Fibroblast of lung (primary cell): ENCODE measurements around the gene KPNA1. TPM values are rescaled to one million over a fixed set of nuclear protein-coding genes. Genes with fewer than 3 reads are reported as not detected.

Experiments used
- DNase-seq, 2 donors: peaks; one replicate each; pipeline versions ENCODE4 v3.0.0 to v3.0.0-alpha.2; 2010; ENCODE audit warnings: low read depth in 2 of 2
- H2AFZ ChIP-seq: 2 replicates; pipeline ENCODE4 v1.5.1; 2012; ENCODE audit warnings: low read length, control low read depth, inconsistent platforms
- H3K27ac ChIP-seq: 2 replicates; pipeline ENCODE4 v1.5.1; 2011; ENCODE audit warnings: low read length, control low read depth; ENCODE audit not compliant: insufficient read depth
- H3K27me3 ChIP-seq: 2 replicates; pipeline ENCODE4 v1.5.1; 2011; ENCODE audit warnings: mild to moderate bottlenecking, low read length; ENCODE audit not compliant: control insufficient read depth, insufficient read depth
- H3K36me3 ChIP-seq: 2 replicates; pipeline ENCODE4 v1.5.1; 2011; ENCODE audit warnings: low read length; ENCODE audit not compliant: control insufficient read depth, insufficient read depth
- H3K4me1 ChIP-seq: 2 replicates; pipeline ENCODE4 v1.5.1; 2011; ENCODE audit warnings: low read length; ENCODE audit not compliant: control insufficient read depth, insufficient read depth; ENCODE audit errors: extremely low read depth
- H3K4me2 ChIP-seq: 2 replicates; pipeline ENCODE4 v1.5.1; 2011; ENCODE audit warnings: low read length, control low read depth; ENCODE audit not compliant: insufficient read depth; ENCODE audit errors: extremely low read depth
- H3K4me3 ChIP-seq, 4 experiments: fragments of 200-600 bp in 1 of 4; sonication (generic) in 1 of 4; replicated peaks in 1 of 4; 2 replicates each; pipeline ENCODE4 v1.5.1; 2011 to 2016; ENCODE audit warnings: low read length in 4 of 4, low read depth in 3 of 4, mild to moderate bottlenecking in 3 of 4, control low read depth in 2 of 4, inconsistent platforms in 1 of 4, mixed read lengths in 1 of 4; ENCODE audit not compliant: insufficient read depth in 1 of 4; ENCODE audit errors: control extremely low read depth in 1 of 4
- H3K79me2 ChIP-seq: 2 replicates; pipeline ENCODE4 v1.5.1; 2012; ENCODE audit warnings: mild to moderate bottlenecking, low read length, inconsistent platforms; ENCODE audit not compliant: control insufficient read depth, insufficient read depth
- H3K9ac ChIP-seq: 2 replicates; pipeline ENCODE4 v1.5.1; 2011; ENCODE audit warnings: mild to moderate bottlenecking, low read length, control low read depth; ENCODE audit not compliant: insufficient read depth
- H3K9me3 ChIP-seq: 2 replicates; pipeline ENCODE4 v1.5.1; 2012; ENCODE audit warnings: low read depth, low read length; ENCODE audit not compliant: control insufficient read depth, insufficient read depth
- H4K20me1 ChIP-seq: 2 replicates; pipeline ENCODE4 v1.5.1; 2011; ENCODE audit warnings: low read length; ENCODE audit not compliant: control insufficient read depth, insufficient read depth; ENCODE audit errors: extremely low read depth
- CTCF ChIP-seq, 2 donors: IDR thresholded peaks in 1 of 2; conservative IDR thresholded peaks in 1 of 2; 1 replicate in 1 of 2; 2 replicates in 1 of 2; pipeline ENCODE4 v1.5.1; 2011 to 2012; ENCODE audit warnings: low read length in 2 of 2, control low read depth in 1 of 2, inconsistent platforms in 1 of 2, low read depth in 1 of 2, mild to moderate bottlenecking in 1 of 2
- EZH2 ChIP-seq: IDR thresholded peaks from 2 replicates; pipeline ENCODE4 v1.5.1; 2012; ENCODE audit warnings: low read length, control low read depth, mild to moderate bottlenecking; ENCODE audit errors: missing control alignments
- polyA plus RNA-seq, 2 donors: library from polyadenylated mRNA; depleted of rRNA in 1 of 2; stranded (reverse) in 1 of 2; unstranded in 1 of 2; fragments of >200 nt; gene quantifications; 2 replicates each; pipeline ENCODE4 v1.2.1, GENCODE V29; 2011 to 2012; ENCODE audit warnings: missing spikeins in 1 of 2
- total RNA-seq: library from RNA; depleted of rRNA; stranded (reverse); fragments of >200 nt; gene quantifications from 2 replicates; pipeline ENCODE4 v1.2.1, GENCODE V29; 2014

KPNA1 gene
- total and polyA plus RNA-seq, 2 donors (not counting 1 experiment from before 2014, with no cell fraction given), result 23.9 to 56.0 TPM

- no peaks in the 10 kb centered on the region for H4K20me1 ChIP-seq
- H3K4me1 ChIP-seq, result peaks cover 3% of the 10 kb centered on the region
- H3K27me3 ChIP-seq, result no peaks in the 10 kb centered on the region
- peaks cover 11% of the 10 kb centered on the region for H3K79me2 ChIP-seq
- TF ChIP-seq CTCF (conservative IDR thresholded peaks at IDR 0.05 in 1 of 2, IDR thresholded peaks at IDR 0.05 in 1 of 2; ENCODE audit: low read depth in 1 of 2, low read length in 2 of 2) (no peak), EZH2 (no peak)
- no peaks in the 10 kb centered on the region for H3K9me3 ChIP-seq
- no peak overlapping the region for H3K9ac ChIP-seq
- no peak for DNase-seq
- no peaks in the 10 kb centered on the region for H3K36me3 ChIP-seq
- H3K4me2 ChIP-seq, result no peak overlapping the region
- H2AFZ ChIP-seq, result no peak overlapping the region
- no peak overlapping the region for H3K4me3 ChIP-seq
- H3K27ac ChIP-seq, result no peak overlapping the region
These were observed 104.6 kb downstream of the KPNA1 start for GRCh38 chr3:122410111-122410510.

DNA sequence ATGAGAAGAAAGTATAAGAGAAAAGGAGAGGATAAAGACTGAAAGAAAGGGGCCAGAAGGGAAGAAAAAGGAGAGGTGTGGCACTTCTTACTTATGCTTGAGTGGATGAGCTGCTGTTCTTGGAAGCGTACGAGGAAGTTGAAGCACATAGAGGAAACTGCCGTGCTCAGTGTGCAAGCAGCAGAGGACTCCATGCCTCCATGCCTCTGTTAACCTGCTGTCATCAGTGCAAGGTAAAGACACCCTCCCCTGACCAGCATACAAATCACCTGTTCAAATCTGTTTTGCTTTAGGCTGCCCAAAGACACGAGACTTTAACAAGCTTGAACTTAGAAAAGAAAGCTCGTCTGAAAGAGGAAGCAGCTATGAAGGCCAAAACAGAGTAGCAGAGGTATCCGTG, 105.3 kb downstream of the KPNA1 start:
- H3K9me3 ChIP-seq, result no peaks in the 10 kb centered on the region
- no peak overlapping the region for H3K4me2 ChIP-seq
- no peak overlapping the region for H3K9ac ChIP-seq
- H3K27ac ChIP-seq, result no peak overlapping the region
- DNase-seq, result no peak
- no peak for TF ChIP-seq CTCF (conservative IDR thresholded peaks at IDR 0.05 in 1 of 2, IDR thresholded peaks at IDR 0.05 in 1 of 2; ENCODE audit: low read depth in 1 of 2, low read length in 2 of 2)
- TF ChIP-seq EZH2, result no peak
- H3K79me2 ChIP-seq, result peaks cover 4% of the 10 kb centered on the region
- H3K27me3 ChIP-seq, result no peaks in the 10 kb centered on the region
- no peaks in the 10 kb centered on the region for H3K4me1 ChIP-seq
- no peaks in the 10 kb centered on the region for H3K36me3 ChIP-seq
- H2AFZ ChIP-seq, result no peak overlapping the region
- H3K4me3 ChIP-seq, result no peak overlapping the region
- H4K20me1 ChIP-seq, result no peaks in the 10 kb centered on the region

DNA sequence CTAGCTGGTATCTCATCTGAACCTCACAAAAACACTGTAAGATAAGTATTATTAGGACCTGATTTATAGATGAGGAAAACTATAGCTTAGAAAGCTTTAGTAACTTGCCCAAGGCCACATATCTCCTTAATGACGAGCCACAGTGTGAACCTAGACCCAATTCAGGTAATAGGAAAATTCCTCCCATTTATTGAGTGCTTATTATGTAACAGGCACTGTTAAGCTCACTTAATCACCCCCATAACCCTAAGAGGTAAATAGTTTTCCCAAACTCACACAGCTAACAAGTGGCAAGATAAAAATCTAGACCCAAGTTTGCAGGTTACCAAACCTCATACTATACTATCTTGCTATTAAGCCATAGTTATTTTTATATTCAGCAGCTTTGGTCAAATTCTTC, 106.8 kb downstream of the KPNA1 start:
- Histone ChIP-seq H3K79me2 (no peaks in the 10 kb centered on the region), H4K20me1 (no peaks in the 10 kb centered on the region), H3K9me3 (no peaks in the 10 kb centered on the region), H3K27ac (no peak overlapping the region), H3K4me3 (no peak overlapping the region), H3K9ac (no peak overlapping the region), H3K4me1 (no peaks in the 10 kb centered on the region), H3K4me2 (no peak overlapping the region), H3K36me3 (no peaks in the 10 kb centered on the region), H2AFZ (no peak overlapping the region), H3K27me3 (no peaks in the 10 kb centered on the region)
- no peak for TF ChIP-seq EZH2
- no peak for TF ChIP-seq CTCF (conservative IDR thresholded peaks at IDR 0.05 in 1 of 2, IDR thresholded peaks at IDR 0.05 in 1 of 2; ENCODE audit: low read depth in 1 of 2, low read length in 2 of 2)
- no peak for DNase-seq
